ENCODE data around the gene RBM33.

RBM33 gene

GRCh38 chr7:155758348-155758747 is 113.9 kb downstream of the RBM33 start:
- Histone ChIP-seq H3F3A (ENCODE audit: insufficient read depth, low read length) (no peaks in the 10 kb centered on the region), H3K79me2 (ENCODE audit: insufficient read depth, low read length) (peaks cover 91% of the 10 kb centered on the region), H3K9ac (ENCODE audit: low read length) (no peak overlapping the region), H3K27ac (ENCODE audit: low read depth, low read length, poor library complexity, severe bottlenecking) (no peak overlapping the region), H3K4me2 (ENCODE audit: low read length) (no peak overlapping the region), H2AFZ (ENCODE audit: low read length) (no peak overlapping the region), H3K4me1 (ENCODE audit: insufficient read depth, low read length, severe bottlenecking) (peaks cover 51% of the 10 kb centered on the region), H4K20me1 (ENCODE audit: insufficient read depth, low read length) (no peaks in the 10 kb centered on the region), H3K27me3 (ENCODE audit: insufficient read depth, low read length) (no peaks in the 10 kb centered on the region), H3K9me2 (ENCODE audit: low read depth, low read length) (no peaks in the 10 kb centered on the region), H3K36me3 (ENCODE audit: insufficient read depth, low read length) (peaks cover 84% of the 10 kb centered on the region), H3K9me3 (ENCODE audit: low read length) (peaks cover 13% of the 10 kb centered on the region; the same call in 1 of the 2 replicates), H3K4me3 (ENCODE audit: low read depth, low read length, poor library complexity, severe bottlenecking) (no peak overlapping the region)
- TF ChIP-seq CTCF (IDR thresholded peaks at IDR 0.05; ENCODE audit: low read length) (no peak), EZH2 (IDR thresholded peaks at IDR 0.05; ENCODE audit: borderline replicate concordance, low read length) (no peak)

- no peak overlapping the region for H2AFZ ChIP-seq (ENCODE audit: low read length)
- H3F3A ChIP-seq (ENCODE audit: insufficient read depth, low read length), result no peaks in the 10 kb centered on the region
- TF ChIP-seq EZH2 (IDR thresholded peaks at IDR 0.05; ENCODE audit: borderline replicate concordance, low read length) (no peak), CTCF (IDR thresholded peaks at IDR 0.05; ENCODE audit: low read length) (no peak)
- no peak overlapping the region for H3K9ac ChIP-seq (ENCODE audit: low read length)
- peaks cover 51% of the 10 kb centered on the region for H3K4me1 ChIP-seq (ENCODE audit: insufficient read depth, low read length, severe bottlenecking)
- no peaks in the 10 kb centered on the region for H3K9me2 ChIP-seq (ENCODE audit: low read depth, low read length)
- H3K27me3 ChIP-seq (ENCODE audit: insufficient read depth, low read length), result no peaks in the 10 kb centered on the region
- H4K20me1 ChIP-seq (ENCODE audit: insufficient read depth, low read length), result no peaks in the 10 kb centered on the region
- H3K4me3 ChIP-seq (ENCODE audit: low read depth, low read length, poor library complexity, severe bottlenecking), result no peak overlapping the region
- peaks cover 81% of the 10 kb centered on the region for H3K36me3 ChIP-seq (ENCODE audit: insufficient read depth, low read length)
- H3K79me2 ChIP-seq (ENCODE audit: insufficient read depth, low read length), result peaks cover 75% of the 10 kb centered on the region
- H3K9me3 ChIP-seq (ENCODE audit: low read length), result peaks cover 13% of the 10 kb centered on the region; the same call in 1 of the 2 replicates
- H3K4me2 ChIP-seq (ENCODE audit: low read length), result no peak overlapping the region
- no peak overlapping the region for H3K27ac ChIP-seq (ENCODE audit: low read depth, low read length, poor library complexity, severe bottlenecking)
Observed at GRCh38 chr7:155759740-155760430, 115.4 kb downstream of the RBM33 start.

GRCh38 chr7:155761162-155761561 is 116.7 kb downstream of the RBM33 start:
- Histone ChIP-seq H3K4me1 (ENCODE audit: insufficient read depth, low read length, severe bottlenecking) (peaks cover 51% of the 10 kb centered on the region), H3K36me3 (ENCODE audit: insufficient read depth, low read length) (peaks cover 89% of the 10 kb centered on the region), H3K9me2 (ENCODE audit: low read depth, low read length) (no peaks in the 10 kb centered on the region), H3K4me3 (ENCODE audit: low read depth, low read length, poor library complexity, severe bottlenecking) (no peak overlapping the region), H3K79me2 (ENCODE audit: insufficient read depth, low read length) (peaks cover 62% of the 10 kb centered on the region), H3F3A (ENCODE audit: insufficient read depth, low read length) (no peaks in the 10 kb centered on the region), H3K27me3 (ENCODE audit: insufficient read depth, low read length) (no peaks in the 10 kb centered on the region), H2AFZ (ENCODE audit: low read length) (no peak overlapping the region), H3K9ac (ENCODE audit: low read length) (no peak overlapping the region), H4K20me1 (ENCODE audit: insufficient read depth, low read length) (no peaks in the 10 kb centered on the region), H3K4me2 (ENCODE audit: low read length) (no peak overlapping the region), H3K27ac (ENCODE audit: low read depth, low read length, poor library complexity, severe bottlenecking) (peak overlapping the region; percentile 91), H3K9me3 (ENCODE audit: low read length) (peaks cover 13% of the 10 kb centered on the region; the same call in 1 of the 2 replicates)
- TF ChIP-seq EZH2 (IDR thresholded peaks at IDR 0.05; ENCODE audit: borderline replicate concordance, low read length), result no peak
- no peak for TF ChIP-seq CTCF (IDR thresholded peaks at IDR 0.05; ENCODE audit: low read length)
